HG02678 (cell line): ENCODE data around the gene OSBPL1A.
"Not testable (repeated sequence)": the region's sequence is repeated elsewhere in the genome, so short reads cannot be mapped to it uniquely, and the experiment has no call there.

Source experiments
- ATAC-seq: cut with Tn5 transposase; IDR thresholded peaks from one replicate; pipeline ENCODE4 v1.9.1; 2021; ENCODE audit warnings: mild to moderate bottlenecking, moderate library complexity; ENCODE audit not compliant: unreplicated experiment

Gene OSBPL1A

GRCh38 chr18:24398540-24398939, 916 bp upstream of the OSBPL1A start:
- ATAC-seq: no peak

DNA sequence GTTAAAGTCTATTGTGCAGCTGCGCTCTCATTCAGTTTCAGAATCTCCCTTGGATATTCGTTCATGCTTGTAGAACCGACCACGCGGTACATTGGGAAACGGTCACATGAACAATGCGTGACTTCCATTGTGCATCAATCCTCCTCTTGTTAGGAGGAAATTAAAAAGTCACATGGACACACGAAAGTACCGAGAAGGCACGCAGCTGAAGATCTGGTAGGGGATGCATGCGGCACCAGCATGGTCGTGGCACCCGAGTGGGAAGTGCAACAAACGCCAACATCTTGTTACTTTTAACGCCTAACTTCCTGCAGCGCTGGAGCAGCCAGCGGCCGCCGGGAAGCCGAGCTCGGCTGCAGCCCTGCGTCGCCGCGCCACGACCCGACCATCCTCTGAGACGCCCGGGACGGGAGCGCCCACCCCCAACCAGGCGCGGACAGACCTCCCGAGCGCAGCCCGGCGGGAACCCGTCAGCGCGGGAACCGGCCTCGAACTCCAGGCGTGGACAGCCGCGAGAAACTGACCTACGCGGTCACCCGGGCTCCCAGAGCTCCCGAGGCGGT, 412 bp downstream of the OSBPL1A start:
- peak; percentile 26 for ATAC-seq

DNA sequence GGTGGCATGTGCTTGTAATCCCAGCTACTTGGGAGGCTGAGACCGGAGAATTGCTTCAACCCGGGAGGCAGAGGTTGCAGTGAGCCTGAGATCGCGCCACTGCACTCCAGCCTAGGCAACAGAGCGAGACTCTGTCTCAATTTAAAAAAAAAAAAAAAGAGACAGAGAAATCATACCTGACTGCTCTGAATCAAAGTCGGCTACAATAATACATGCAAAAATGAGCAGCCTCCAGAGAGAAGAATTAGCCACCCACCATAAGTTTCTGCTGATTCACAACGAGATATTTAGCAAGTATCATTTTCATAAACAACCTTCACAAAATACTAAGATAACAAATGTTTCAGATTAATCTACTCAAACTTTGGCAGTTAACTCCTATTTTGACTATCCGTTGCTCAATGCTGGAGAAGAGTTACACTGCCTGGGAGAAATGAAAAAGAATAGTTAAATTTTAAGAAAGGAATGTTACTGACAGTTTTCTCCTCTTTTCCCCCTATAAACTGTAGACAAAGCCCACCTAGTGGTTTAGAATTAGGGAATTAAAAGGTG, 1.5 kb downstream of the OSBPL1A start:
- ATAC-seq: no peak

GRCh38 chr18:24395049-24395795, 2.4 kb downstream of the OSBPL1A start:
- no peak for ATAC-seq

- ATAC-seq: no peak
These were observed 8.7 kb downstream of the OSBPL1A start for GRCh38 chr18:24388957-24389356.

GRCh38 chr18:24386681-24387080, 10.9 kb downstream of the OSBPL1A start:
- ATAC-seq: no peak

DNA sequence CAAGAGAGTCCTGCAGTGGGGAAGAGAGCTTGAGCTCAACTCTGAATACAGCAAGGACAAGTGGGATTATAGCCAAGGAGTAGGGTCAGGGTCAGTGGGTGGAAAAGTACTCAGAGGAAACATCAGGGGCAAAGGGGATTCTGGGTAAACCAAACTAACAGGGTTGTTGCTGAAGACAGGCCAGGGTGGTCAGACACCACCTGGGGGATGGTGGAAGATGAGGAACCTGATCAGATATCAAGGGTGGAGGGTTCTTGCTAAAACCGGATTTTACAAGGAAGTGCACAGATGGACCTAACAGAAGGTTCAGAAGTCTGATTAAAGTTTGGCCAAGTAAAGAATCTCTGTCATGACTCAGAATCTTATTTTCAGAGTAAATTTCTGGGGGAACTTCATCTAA, 16.5 kb downstream of the OSBPL1A start:
- no peak for ATAC-seq

DNA sequence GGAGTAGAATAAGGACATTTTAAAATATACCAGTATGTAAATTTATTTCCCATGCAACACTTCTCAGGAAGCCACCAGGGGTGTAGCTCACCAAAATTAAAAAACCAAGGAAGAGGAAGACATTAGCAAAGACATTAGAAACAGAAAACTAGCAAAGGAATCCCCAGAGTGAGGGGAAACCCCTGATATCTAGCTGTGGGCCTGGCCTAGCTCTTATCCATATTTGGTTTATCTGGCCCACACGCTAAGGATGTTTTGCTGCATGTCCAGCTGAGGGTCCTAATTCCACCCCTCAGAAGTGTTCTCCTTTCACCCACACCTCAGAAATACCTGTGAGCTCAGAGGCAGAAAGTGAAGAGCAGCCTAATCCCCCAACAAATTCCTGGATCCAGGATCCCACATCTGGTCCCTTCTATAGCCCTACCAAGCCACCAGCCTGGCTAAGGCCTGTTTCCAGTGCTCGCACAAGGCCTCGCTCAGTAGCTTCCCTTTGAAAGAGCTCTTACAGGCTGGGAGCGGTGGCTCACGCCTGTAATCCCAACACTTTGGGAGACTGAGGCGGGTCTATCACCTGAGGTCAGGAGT, 17.4 kb downstream of the OSBPL1A start:
- ATAC-seq: no peak

- ATAC-seq: no peak
These were observed 19.0 kb downstream of the OSBPL1A start for GRCh38 chr18:24378598-24378997.

DNA sequence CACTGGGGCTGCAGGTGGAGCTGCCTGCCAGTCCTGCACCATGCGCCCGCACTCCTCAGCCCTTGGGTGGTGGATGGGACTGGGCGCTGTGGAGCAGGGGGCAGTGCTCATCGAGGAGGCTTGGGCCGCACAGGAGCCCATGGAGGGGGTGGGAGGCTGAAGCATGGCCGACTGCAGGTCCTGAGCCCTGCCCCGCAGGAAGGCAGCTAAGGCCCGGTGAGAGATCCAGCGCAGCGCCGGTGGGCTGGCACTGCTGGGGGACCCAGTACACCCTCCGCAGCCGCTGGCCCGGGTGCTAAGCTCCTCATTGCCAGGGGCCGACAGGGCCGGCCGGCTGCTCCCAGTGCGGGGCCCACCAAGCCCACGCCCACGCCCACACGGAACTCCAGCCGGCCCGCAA, 21.1 kb downstream of the OSBPL1A start:
- ATAC-seq: not testable (repeated sequence)

- ATAC-seq: no peak
These were observed 24.3 kb downstream of the OSBPL1A start for GRCh38 chr18:24373328-24373727.

DNA sequence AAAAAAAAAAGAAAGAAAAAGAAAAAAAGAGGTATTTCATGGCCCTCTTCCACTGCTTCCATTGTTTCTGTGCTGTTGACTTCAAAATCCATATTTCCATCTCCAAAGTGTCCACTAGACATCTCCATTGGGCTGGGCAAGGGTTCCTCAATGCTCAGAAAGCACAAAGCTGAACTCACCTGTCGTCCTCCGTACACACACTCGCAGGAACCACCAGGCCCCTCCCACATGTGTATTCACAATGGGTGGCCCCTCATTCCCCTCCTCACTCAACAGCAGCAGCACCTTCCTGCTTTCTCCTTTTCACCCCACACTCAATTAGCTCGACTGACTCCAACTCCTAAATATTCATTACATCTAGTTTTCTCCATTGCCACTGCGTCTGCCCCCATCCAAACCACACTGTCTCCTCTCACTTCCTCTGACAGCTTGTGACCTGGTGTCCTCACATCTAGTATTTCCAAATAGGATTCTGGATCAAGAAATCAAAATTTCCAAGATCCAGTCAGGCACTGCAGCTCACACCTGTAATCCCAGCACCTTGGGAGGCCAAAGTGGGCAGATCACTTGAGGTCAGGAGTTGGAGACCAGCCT, 25.2 kb downstream of the OSBPL1A start:
- ATAC-seq: no peak

- no peak for ATAC-seq
These were observed 27.5 kb downstream of the OSBPL1A start for GRCh38 chr18:24370120-24370519.

GRCh38 chr18:24369426-24369825, 28.2 kb downstream of the OSBPL1A start:
- no peak for ATAC-seq

DNA sequence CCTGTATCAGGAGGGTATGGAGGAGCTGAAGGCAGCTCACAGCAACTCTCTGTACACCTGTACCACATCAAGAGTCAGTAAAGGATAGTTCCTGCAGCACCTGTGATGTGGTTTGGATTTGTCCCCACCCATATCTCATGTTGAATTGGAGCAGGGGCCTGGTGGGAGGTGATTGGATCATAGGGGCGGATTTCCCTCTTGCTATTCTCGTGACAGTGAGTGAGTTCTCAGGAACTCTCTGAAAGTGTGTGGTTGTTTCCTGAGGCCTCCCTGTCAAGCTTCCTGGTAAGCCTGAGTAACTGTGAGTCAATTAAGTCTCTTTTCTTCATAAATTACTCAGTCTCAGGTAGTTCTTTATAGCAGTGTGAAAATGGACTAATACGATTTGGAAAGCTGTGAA, 28.9 kb downstream of the OSBPL1A start:
- no peak for ATAC-seq

- no peak for ATAC-seq
These were observed 31.3 kb downstream of the OSBPL1A start for GRCh38 chr18:24366328-24366727.

DNA sequence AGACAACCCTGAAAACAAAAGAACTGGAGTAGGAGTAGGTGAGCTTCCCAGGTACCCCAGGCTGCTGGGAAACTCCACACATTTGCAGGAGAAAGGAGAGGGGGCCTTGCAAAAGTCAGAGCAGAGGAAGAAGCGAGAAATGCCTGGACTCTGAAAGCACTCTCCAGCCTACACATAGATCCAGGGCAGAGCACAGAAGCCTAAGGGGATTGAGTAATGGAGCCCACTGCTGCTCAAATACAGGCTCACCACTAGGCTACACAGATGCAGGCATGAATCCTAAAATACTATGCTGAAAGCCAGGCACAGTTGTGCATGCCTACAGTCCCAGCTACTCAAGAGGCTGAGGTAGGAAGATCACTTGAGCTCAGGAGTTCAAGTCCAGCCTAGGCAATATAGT, 33.4 kb downstream of the OSBPL1A start:
- ATAC-seq: no peak

- ATAC-seq: no peak
These were observed 34.9 kb downstream of the OSBPL1A start for GRCh38 chr18:24362757-24363156.

GRCh38 chr18:24359787-24360530, 37.7 kb downstream of the OSBPL1A start:
- ATAC-seq: peak; percentile 66

DNA sequence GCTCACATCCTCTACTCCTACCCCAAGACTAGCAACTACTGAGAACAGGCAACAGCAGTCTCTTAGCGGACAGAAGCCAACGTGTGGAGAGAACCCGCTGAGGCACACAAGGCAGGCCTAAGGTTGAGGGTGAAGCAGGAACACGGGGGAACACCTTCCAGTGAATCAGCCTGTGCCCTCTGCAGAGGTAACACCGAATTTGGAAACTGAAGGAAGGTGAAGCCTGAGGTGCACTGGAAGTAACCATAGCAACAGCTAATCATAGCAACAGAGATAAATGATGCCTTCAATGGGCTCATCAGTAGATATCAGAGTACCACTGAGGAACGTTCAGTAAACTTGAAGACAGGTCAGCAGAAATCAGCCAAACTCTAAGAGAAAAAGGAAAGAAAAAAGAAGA, 43.3 kb downstream of the OSBPL1A start:
- ATAC-seq: no peak

GRCh38 chr18:24346254-24346653, 51.4 kb downstream of the OSBPL1A start:
- no peak for ATAC-seq
